HG02571 (cell line): ENCODE results near the gene ADK.
"Not testable (repeated sequence)": the region's sequence is repeated elsewhere in the genome, so short reads cannot be mapped to it uniquely, and the experiment has no call there.

Experiments used
- ATAC-seq: cut with Tn5 transposase; IDR thresholded peaks from one replicate; pipeline ENCODE4 v1.9.1; 2021; ENCODE audit warnings: mild to moderate bottlenecking, moderate library complexity; ENCODE audit not compliant: unreplicated experiment

The ADK gene

DNA sequence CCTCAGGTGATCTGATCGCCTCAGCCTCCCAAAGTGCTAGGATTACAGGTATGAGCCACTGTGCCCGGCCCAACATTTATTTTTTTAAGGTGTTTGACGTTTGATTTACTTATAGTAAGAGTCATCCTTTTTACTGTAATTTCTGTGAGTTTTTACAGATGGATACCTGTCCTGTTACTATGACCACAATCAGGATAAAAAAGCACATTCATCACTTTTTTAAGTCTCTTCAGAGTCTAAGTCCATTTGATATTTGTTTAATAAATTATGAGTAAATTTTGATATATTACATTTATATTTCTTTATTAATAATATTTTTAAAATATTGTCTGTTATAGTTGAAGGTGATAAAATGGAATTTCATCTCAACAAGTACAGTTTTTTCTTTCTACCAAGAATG is 374.9 kb downstream of the ADK start:
- no peak for ATAC-seq

DNA sequence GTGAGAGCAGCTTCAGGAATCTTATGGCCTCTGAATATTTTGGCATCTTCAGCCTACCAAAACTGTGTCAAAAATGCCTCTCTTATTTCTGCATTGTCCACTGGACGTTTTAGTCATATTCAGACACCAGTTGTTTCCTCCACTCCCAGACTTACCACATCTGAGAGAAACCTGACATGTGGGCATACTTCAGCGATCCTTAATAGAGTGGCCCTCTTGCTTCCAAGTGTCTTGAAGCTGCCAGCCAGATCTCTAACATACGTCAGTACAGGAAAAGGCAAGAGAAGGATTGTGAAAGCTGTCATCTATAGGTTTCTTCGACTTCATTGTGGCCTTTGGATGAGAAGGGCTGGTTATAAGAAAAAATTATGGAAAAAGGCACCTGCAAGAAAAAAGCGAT is 376.6 kb downstream of the ADK start:
- not testable (repeated sequence) for ATAC-seq

DNA sequence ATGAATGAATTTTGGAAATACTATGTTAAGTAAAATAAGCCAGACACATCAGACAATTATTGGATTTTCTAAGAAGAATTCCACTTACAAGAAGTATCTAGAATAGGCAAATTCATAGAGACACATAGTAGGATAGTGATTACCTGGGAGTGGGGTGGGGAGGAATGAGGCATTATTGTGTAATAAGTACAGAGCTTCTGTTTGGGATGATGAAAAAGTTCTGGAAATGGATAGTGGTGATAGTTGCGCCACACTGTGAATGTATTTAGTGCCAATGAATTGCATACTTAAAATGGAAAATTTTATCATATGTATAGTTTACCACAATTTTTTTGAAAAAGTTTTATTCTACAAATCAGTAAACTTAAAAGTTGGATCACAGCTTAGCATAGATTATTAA is 378.2 kb downstream of the ADK start:
- ATAC-seq = no peak

DNA sequence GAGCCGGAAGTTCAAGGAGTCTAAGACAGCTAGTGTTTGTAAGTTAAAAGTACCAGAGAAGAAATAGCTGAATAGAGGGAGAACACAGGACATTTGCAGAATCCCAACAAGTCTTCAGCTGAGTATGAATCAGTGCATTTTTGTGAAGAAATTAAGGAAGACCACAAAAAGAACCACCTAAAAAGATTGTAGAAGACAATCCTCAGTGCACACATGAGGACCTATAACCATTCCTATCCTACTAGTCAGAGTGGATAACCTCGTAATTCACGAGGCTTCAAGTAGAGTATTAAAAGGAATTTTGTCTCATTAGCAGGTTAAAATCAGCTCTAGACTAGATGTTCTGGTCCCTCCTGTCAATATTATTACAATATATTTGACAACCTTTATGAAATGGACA is 380.0 kb downstream of the ADK start:
- no peak for ATAC-seq

DNA sequence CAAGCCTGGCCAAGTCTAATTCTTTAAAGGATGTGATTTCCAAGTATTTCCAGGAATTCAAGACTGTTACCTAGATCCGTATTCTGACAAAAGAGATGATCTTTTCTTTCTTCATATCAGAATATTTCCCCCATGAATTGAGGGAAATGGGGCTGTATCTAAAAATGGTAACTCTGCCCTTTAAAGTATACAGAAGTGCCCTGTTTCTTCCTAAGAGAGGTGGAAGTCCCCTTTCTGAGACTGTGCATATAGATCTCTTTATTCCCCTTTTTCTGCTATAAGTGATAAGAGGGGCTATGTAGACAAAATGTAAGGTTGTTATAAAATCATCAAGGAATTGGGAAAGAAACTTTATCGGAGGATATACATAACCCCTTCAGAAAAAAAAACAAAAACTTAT is 388.3 kb downstream of the ADK start:
- no peak for ATAC-seq

DNA sequence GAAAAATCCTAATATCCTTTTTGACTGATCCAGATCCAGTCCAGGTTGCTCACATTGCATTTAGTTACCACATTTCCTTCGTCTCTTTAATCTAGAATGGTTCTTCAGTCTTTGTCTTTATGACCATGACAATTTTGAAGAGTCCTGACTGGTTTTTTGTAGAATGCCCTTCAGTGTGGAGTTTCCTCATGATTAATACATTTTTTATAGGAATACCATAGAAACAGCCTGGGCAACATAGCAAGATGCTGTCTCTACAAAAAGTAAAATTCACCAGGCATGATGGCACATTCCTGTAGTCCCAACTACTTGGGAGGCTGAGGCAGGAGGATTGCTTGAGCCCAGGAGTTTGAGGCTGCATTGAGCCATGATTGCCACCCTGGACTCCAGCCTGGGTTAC is 390.4 kb downstream of the ADK start:
- ATAC-seq = no peak

DNA sequence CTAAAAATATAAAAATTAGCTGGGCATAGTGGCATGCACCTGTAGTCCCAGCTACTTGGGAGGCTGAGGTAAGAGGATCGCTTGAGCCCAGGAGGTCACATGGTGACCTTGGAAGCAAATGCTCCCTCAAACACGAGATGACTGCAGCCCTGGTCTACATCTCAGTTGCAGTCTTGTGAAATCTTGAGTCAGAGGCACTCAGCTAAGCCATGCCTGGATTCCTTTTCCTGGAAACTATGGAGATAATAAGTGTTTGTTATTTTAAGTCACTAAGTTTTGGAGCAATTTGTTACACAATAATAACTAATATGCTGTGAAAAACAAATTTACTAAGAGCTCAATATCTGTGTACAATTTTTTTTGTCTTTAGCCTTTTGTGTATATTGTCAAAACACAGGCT is 391.1 kb downstream of the ADK start:
- no peak for ATAC-seq

DNA sequence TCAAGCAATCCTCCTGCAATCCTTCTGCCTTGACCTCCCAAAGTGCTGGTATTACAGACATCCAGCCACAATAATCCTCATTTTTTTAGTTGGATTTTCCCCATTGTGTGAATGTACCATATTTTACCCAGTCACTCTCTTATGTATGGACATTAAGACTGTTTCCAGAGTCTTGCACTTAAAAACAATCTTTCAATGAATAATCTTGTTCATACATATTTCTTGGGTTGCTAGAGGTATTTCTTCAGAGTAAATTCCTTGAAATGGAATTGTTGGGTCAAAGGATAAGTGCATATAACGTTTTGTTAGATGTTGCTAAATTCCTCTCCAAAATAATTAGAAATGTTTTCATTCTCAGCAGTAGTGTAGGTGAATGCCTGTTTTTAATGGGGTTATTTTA is 392.3 kb downstream of the ADK start:
- ATAC-seq = no peak

DNA sequence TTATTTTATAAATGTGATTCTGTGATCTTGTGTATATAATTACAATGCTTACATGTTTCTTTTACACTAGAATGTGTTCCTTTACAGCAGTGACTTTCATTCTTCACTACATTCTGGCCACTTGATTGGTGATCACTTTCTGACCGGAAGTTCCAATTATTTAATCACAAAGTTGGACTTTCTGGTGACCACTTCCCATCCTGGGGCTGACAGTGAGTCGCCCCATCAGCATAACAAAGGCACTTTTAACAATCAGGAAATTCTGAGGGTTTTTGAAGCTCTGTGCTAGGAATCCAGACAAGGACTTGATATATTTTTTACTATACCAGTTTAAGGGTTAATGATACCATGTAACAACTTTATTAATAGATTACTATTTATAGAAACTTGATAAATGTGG is 393.1 kb downstream of the ADK start:
- no peak for ATAC-seq

DNA sequence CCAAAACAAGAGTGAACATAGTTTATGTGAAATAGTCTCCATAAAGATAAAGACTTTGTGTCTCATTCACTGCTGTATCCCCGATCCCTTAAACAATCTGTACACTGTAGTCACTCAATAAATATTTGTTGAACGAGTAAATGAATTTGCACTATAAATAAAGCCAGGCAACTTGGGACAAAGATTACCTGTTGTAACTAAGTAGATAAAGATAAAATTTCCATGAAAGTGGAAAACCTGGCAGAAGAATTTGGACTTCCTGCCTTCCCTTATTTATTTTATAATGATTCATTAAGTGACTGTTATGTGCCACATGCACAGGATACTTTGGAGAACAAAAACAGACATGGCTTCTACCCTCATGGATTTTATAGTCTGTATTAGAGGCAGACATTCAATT is 397.7 kb downstream of the ADK start:
- ATAC-seq = no peak

DNA sequence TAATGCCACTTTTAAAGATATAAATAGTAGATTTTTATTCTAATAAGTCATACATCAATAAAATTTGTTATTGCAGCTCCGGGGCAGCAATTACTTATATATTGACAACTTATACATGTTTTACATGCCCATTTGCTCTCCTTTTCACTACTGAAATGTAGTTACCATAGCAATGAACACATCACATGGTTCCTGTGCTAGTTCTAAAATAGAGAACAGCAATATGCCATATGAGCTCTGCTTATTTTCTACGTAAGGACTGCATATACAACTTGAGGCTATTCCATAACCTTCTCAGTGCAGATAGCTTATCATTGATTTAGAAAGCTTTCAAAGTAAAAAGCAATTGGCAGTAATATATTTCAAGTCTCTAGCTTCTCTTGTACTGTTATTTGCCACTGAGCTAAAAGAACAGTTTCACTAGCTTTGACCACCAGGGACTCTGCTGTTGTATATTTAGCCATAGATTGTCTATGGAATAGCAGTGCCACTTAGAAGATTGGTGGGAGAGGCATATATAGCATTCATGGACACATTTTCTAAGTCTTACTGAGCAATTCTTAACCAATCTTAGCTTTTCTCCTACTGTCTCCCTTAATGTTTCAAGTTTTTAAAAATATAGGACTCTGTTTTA is 405.2 kb downstream of the ADK start:
- no peak for ATAC-seq

DNA sequence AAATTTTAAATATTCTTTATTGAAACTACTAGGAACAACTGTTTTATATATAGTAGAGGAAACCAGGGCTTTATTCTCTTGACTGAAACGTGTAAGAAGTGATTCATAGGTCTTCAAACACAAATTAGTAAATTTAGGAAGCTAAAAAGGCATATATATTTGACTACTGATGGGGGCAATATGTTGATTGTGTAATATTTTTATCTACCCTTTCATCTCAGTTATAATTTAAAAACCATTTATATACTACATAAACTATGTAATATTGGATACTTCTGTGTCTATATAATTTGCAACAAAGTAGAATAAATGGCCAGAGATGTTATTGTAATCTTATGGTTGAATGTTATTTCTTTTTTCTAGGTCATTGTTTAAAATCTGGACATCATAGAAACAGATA is 406.1 kb downstream of the ADK start:
- ATAC-seq = no peak

DNA sequence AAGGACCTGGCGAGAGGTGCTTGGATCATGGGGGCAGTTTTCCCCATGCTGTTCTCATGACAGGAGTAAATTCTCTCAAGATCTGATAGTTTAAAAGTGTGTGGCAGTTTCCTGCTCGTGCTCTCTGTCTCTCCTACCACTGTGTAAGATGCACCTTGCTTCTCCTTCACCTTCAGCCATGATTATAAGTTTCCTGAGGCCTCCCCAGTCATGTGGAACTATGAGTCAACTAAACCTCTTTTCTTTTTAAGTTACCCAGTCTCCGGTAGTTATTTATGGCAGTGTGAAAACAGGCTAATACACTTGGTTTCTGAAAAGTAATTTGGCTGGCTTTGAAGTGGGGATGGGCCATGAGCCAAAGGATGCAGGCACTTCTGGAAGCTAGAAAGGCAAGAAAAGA is 407.4 kb downstream of the ADK start:
- no peak for ATAC-seq

DNA sequence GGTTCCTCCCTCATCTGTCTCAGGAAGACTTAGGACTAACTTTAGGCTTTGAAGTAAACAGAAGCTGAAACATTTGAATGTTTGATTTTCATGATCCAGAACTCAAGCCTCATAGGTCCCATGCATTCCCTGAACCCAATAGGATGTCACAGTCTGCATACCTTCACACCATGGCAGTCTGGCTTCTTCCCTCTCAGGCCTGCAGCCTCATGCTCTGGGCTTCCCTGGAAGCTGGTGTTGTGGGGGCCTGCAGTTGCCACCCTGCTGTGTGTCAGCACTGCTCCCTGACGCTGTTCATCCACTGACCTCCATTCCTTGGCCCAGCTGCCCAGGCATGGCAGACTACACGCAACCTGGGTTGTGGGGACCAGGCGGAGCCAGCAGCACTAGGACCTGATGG is 407.9 kb downstream of the ADK start:
- ATAC-seq = no peak

DNA sequence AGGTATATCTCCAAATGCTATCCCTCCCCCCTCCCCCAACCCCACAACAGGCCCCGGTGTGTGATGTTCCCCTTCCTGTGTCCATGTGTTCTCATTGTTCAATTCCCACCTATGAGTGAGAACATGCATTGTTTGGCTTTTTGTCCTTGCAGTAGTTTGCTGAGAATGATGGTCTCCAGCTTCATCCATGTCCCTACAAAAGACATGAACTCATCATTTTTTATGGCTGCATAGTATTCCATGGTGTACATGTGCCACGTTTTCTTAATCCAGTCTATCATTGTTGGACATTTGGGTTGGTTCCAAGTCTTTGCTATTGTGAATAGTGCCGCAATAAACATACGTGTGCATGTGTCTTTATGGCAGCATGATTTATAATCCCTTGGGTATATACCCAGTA is 417.9 kb downstream of the ADK start:
- ATAC-seq = not testable (repeated sequence)

DNA sequence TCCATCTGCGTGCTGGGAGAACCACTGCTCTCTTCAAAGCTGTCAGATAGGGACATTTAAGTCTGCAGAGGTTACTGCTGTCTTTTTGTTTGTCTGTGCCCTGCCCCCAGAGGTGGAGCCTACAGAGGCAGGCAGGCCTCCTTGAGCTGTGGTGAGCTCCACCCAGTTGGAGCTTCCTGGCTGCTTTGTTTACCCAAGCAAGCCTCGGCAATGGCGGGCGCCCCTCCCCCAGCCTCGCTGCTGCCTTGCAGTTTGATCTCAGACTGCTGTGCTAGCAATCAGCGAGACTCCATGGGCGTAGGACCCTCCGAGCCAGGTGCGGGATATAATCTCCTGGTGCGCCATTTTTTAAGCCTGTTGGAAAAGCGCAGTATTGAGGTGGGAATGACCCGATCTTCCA is 422.5 kb downstream of the ADK start:
- not testable (repeated sequence) for ATAC-seq

DNA sequence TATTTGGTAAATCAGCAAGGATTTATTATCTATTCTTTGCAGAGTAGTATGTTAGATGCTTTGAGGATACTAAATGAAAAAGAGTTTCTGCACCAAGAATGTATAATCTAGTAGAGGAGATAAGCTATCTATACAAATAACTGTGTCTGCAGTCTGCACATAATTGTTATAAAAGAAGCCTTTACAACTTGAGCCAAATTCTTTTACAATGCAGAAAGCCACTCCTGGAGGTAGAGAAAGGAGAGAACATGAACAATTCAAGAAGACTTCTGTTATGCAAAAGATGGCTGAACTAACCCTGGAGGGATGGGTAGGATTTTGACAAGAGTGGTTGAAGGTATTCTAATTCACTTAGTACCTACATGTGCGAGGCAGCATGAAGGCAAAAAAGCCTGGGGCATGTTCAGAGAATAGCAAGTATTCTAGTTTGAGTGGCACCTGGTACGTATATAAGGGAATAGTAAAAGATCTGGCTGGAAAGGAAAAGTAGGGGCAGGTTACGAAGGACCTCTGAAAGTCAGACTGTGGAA is 424.2 kb downstream of the ADK start:
- no peak for ATAC-seq

DNA sequence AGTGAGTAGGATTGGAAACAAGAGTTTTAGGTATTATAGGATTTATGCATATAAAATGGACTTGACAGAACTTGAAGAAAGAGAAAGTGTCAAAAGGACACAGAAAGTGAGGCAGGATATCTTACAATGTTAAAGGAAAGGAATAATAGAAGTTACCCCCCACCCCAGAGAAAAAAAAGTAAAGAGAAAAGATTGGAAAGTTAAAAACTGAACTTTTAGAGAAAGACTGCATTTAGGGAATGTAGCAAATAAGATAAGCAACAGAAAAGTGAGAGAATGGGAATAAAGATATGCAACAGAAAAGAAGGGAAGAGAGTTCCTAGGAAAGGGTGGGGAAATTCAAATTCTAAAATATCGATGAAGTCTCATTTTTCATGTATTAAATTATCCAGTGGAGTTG is 424.9 kb downstream of the ADK start:
- no peak for ATAC-seq

DNA sequence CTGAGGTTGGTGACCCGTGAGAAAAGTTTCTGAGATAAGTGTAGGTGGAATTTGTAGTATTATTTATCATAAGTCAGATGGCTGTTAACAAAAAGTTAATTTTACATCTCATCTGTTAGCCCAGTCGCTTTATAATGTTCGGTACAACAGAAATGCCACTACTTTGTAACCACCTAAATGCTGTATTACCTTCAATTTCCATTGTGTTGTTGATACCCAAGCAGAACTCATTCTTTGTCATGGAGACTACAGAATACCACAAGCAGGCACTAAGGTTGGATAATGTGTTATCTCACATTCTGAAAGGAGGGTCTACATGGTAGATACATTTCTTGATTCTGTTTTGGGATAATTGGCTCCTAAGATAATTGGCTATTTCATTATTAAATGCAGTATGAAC is 425.6 kb downstream of the ADK start:
- no peak for ATAC-seq

DNA sequence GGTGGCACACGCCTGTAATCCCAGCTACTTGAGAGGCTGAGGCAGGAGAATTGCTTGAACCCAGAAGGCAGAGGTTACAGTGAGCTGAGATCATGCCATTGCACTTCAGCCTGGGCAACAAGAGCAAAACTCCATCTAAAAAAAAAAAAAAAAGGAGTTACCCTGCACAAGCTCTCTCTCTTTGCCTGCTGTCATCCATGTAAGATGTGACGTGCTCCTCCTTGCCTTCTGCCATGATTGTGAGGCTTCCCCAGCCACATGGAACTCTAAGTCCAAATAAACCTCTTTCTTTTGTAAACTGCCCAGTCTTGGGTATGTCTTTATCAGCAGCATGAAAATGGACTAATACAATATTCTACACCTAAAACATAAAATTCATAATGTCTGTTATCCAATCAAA is 429.4 kb downstream of the ADK start:
- ATAC-seq = not testable (repeated sequence)

DNA sequence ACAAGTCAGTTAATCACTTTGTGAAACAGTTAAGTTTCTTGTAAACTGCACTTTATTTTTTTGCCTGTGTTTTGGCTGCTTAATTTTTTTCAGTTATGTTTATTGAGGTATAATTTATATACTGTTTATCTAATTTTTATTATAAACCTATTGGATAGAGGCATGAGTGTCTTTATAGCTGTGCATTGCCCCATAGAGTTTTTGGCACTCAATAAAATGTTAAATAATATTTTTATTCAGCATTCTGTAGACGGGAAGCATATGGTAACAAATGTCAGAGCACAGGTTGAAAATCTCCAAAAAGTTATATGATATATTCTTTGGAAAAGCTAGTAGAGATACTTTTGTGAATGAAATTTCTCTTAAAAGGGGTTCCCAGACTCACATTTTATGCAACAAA is 431.5 kb downstream of the ADK start:
- no peak for ATAC-seq

DNA sequence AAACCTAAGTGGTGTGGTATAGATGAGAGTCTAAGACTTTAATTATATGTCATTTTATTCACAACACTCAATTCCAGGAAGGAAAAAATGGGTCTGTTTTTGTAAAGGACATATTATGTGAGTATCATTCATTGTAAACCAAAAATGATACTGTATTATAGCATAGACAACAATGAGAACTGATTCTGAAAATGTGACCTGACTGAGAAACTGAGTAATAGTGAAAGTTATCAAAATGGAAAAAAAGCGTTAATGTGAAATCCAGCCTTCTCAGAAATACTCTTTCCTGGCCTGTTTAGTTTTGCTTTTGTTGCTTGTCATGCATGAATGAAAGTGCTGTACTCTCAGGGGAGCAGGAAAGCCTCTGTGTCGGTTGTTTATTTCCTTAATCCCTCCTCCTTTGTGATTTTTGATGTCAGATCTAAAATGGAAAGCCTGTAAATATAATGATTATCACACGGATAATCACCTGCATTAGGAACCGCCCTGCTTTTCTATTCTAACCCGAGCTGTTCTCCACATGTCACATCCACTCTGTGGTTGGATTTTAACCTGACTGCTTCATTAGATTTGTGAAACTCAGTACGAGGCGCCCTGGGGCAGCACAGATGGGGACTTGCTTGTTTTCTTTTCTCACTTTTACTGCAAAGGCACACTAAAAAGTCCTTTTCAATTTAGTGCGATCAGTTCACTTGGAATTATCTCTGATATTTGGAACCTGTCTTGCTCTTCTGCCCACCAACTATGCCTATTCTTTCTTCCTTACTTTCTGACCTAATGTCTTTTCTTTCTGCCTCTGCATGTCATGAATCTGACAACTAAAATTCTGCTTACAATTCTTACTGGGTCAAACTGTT is 434.4 kb downstream of the ADK start:
- ATAC-seq = peak; percentile 68
